Ovary (tissue), 9 donors: Measurements from ENCODE around the gene AKNAD1. TPM values are rescaled to one million over a fixed set of nuclear protein-coding genes. Genes with fewer than 3 reads are reported as not detected.

ENCODE experiments used
- DNase-seq, 5 donors: peaks; one replicate each; pipeline ENCODE4 v3.0.0-alpha.2; 2019 to 2020
- H3K27ac ChIP-seq, 2 donors: fragments of 200-600 bp; one replicate each; pipeline versions ENCODE4 v1.5.1 to v1.8.0; 2019 to 2022
- H3K27me3 ChIP-seq: fragments of 200-600 bp; one replicate; pipeline ENCODE4 v1.8.0; 2022
- H3K36me3 ChIP-seq: fragments of 200-600 bp; sonication (generic); one replicate; pipeline ENCODE4 v1.5.1; 2019
- H3K4me1 ChIP-seq: one replicate; pipeline ENCODE4 v1.8.1; 2013; ENCODE audit warnings: mild to moderate bottlenecking, moderate library complexity; ENCODE audit not compliant: insufficient read depth
- H3K4me3 ChIP-seq: fragments of 200-600 bp; sonication (generic); one replicate; pipeline ENCODE4 v1.5.1; 2017
- H3K9me3 ChIP-seq, 2 donors: fragments of 200-600 bp in 1 of 2; sonication (generic) in 1 of 2; one replicate each; pipeline versions ENCODE4 v1.5.1 to v1.8.1; 2013 to 2019; ENCODE audit warnings: mild to moderate bottlenecking in 1 of 2, moderate library complexity in 1 of 2
- CTCF ChIP-seq, 3 donors: fragments of 450-650 bp in 2 of 3; fragments of 200-600 bp in 1 of 3; IDR thresholded peaks; one replicate each; pipeline versions ENCODE4 v1.5.1 to v1.8.0; 2016 to 2022; ENCODE audit warnings: antibody characterized with exemption in 3 of 3, mild to moderate bottlenecking in 1 of 3
- EP300 ChIP-seq: sonication (generic); formaldehyde crosslinking; IDR thresholded peaks from one replicate; pipeline ENCODE4 v1.6.1; 2017; ENCODE audit warnings: antibody characterized with exemption
- POLR2A ChIP-seq: fragments of 450-650 bp; IDR thresholded peaks from one replicate; pipeline ENCODE4 v1.6.1; 2017; ENCODE audit warnings: antibody characterized with exemption, mild to moderate bottlenecking, moderate library complexity
- WGBS, 3 donors: extraction: QIAGEN DNeasy Blood & Tissue Kit in 1 of 3; methylation state at CpG; one replicate each; pipeline versions ENCODE4 v1.1.5 to v1.1.7; 2013 to 2017; 5-methylcytosine and 5-hydroxymethylcytosine counted together
- intact Hi-C, 4 donors: fragments of 100-400 bp; cut with DNase I; formaldehyde crosslinking; loops; one replicate each; pipeline versions ENCODE4 v1.11.0 to v1.15.1; 2022 to 2023
- polyA plus RNA-seq, 2 donors: library from polyadenylated mRNA; stranded (reverse); fragments of 200-250 nt in 1 of 2; fragments of 350-450 nt in 1 of 2; fragmentation: Illumina TruSeq in 1 of 2; extraction: RNeasy Lipid Tissue Mini Kit (QIAGEN cat#74804) in 1 of 2; gene quantifications; one replicate each; pipeline ENCODE4 v1.2.3, GENCODE V29; 2013 to 2014
- total RNA-seq, 7 donors: library from RNA; depleted of rRNA in 2 of 7; stranded (reverse); fragments of >200 nt in 2 of 7; fragmentation: NEBNext Ultra II Directional in 3 of 7; extraction: Animal tissue kit (Norgen Biotek cat#: 25700) in 3 of 7; gene quantifications; one replicate each; pipeline versions ENCODE4 v1.1.0 to v1.2.4, GENCODE V29; 2016 to 2023
- donor health status: DM: no; HTN: no; CAD: no; lungs with moderate emphysema.
- donor health status: DM: no; HTN: no; CAD: no.
- donor health status: Bipolar disorder and iron deficiency.
- donor health status: DM: yes; HTN: yes; CAD: no.
- donor health status: DM: no; HTN: no; CAD: no.
- donor health status: DM: yes; HTN: yes; CAD: no.

AKNAD1 gene
- total and polyA plus RNA-seq, 9 donors, result 0.08 to 0.20 TPM; not detected in 7

GRCh38 chr1:108896146-108897145, 39.6 kb upstream of the AKNAD1 start:
- H3K36me3 ChIP-seq, result no peaks in the 10 kb centered on the region
- 37 to 50% (median 46%) methylated on average over 10 of the region's 10 CpGs for WGBS, 3 donors
- intact Hi-C loops, result loop anchor here in 3 of 4 donors (5.0 to 10.0 kb wide), 3 partner anchors 62 to 382 kb away; no protein-coding TSS in a partner anchor
- H3K4me1 ChIP-seq, result no peaks in the 10 kb centered on the region
- no peaks in the 10 kb centered on the region for H3K27me3 ChIP-seq
- no peak for DNase-seq
- H3K4me3 ChIP-seq, result no peak overlapping the region
- no peak overlapping the region for H3K27ac ChIP-seq
- TF ChIP-seq CTCF (IDR thresholded peaks at IDR 0.05) (no peak), POLR2A (no peak), EP300 (no peak)
- H3K9me3 ChIP-seq, result no peaks in the 10 kb centered on the region

GRCh38 chr1:108893141-108893530, 36.2 kb upstream of the AKNAD1 start:
- intact Hi-C loops, result loop anchor here in 2 of 4 donors (10.0 kb wide), 2 partner anchors 58 to 378 kb away; no protein-coding TSS in a partner anchor
- WGBS, 3 donors, result 94 to 96% (median 95%) methylated on average over 4 of the region's 4 CpGs
- TF ChIP-seq POLR2A, result no peak
- no peak for TF ChIP-seq EP300
- no peak for TF ChIP-seq CTCF (IDR thresholded peaks at IDR 0.05)
- Histone ChIP-seq H3K4me1 (no peaks in the 10 kb centered on the region), H3K9me3 (no peaks in the 10 kb centered on the region), H3K27me3 (no peaks in the 10 kb centered on the region), H3K36me3 (no peaks in the 10 kb centered on the region), H3K4me3 (no peak overlapping the region), H3K27ac (no peak overlapping the region)
- no peak for DNase-seq

GRCh38 chr1:108892356-108893140, 35.7 kb upstream of the AKNAD1 start:
- intact Hi-C loops, result loop anchor here in 2 of 4 donors (10.0 kb wide), 2 partner anchors 58 to 378 kb away; no protein-coding TSS in a partner anchor

More at GRCh38 chr1:108892356-108893140, 35.7 kb upstream of the AKNAD1 start:
- no peaks in the 10 kb centered on the region for H3K9me3 ChIP-seq
- TF ChIP-seq EP300 (no peak), POLR2A (no peak), CTCF (IDR thresholded peaks at IDR 0.05) (no peak)
- no peaks in the 10 kb centered on the region for H3K36me3 ChIP-seq
- no peaks in the 10 kb centered on the region for H3K4me1 ChIP-seq
- no peaks in the 10 kb centered on the region for H3K27me3 ChIP-seq
- no peak overlapping the region for H3K27ac ChIP-seq
- WGBS, 3 donors, result 86 to 90% (median 87%) methylated on average over 3 of the region's 3 CpGs
- no peak for DNase-seq
- no peak overlapping the region for H3K4me3 ChIP-seq
